Measurements from ENCODE around the gene HS1BP3. TPM values are rescaled to one million over a fixed set of nuclear protein-coding genes. Genes with fewer than 3 reads are reported as not detected.
A peak's percentile ranks its signal among the peaks of the same experiment; 100 is the strongest.

The HS1BP3 gene
- total RNA-seq, 1 experiment from 2014 or later: 19.6 TPM

- no peak overlapping the region for H3K4me3 ChIP-seq (ENCODE audit: low read length)
- no peak overlapping the region for H2AFZ ChIP-seq (ENCODE audit: low read length)
- H3K4me1 ChIP-seq (ENCODE audit: insufficient read depth, low read length): peaks cover 31% of the 10 kb centered on the region
- TF ChIP-seq CTCF (conservative IDR thresholded peaks at IDR 0.05; ENCODE audit: low read depth, low read length) (no peak), EZH2 (IDR thresholded peaks at IDR 0.05; ENCODE audit: low read length, unreplicated experiment) (no peak), EZH2phosphoT487 (IDR thresholded peaks at IDR 0.05; ENCODE audit: borderline replicate concordance, low read length) (no peak)
- no TSS peak for BruUV-seq (replicated peaks)
- no peaks in the 10 kb centered on the region for H3F3A ChIP-seq (ENCODE audit: low read length, unreplicated experiment)
- POLR2A ChIA-PET (ENCODE audit: unreplicated experiment): no interaction called here
- CTCF ChIA-PET: no interaction called here
- H3K79me2 ChIP-seq (ENCODE audit: low read length): no peaks in the 10 kb centered on the region
- H3K4me2 ChIP-seq (ENCODE audit: low read length): no peak overlapping the region
- no peaks in the 10 kb centered on the region for H3K9me3 ChIP-seq (ENCODE audit: low read length)
- no peaks in the 10 kb centered on the region for H3K9me2 ChIP-seq (replicated peaks; ENCODE audit: low read length)
- DNase-seq: peak; percentile 35
- H3K27ac ChIP-seq (ENCODE audit: low read length): no peak overlapping the region
- no peaks in the 10 kb centered on the region for H3K27me3 ChIP-seq (ENCODE audit: low read length)
- no peaks in the 10 kb centered on the region for H4K20me1 ChIP-seq (ENCODE audit: low read length)
- H3K36me3 ChIP-seq (ENCODE audit: low read depth, low read length): no peaks in the 10 kb centered on the region
- H3K9ac ChIP-seq (ENCODE audit: low read length): no peak overlapping the region
- intact Hi-C loops (cut with micrococcal nuclease): no loop called here
- no peak for ATAC-seq
Observed at GRCh38 chr2:20614201-20615067, 36.5 kb downstream of the HS1BP3 start.

- no TSS peak for BruUV-seq (replicated peaks)
- no peak for ATAC-seq
- CTCF ChIA-PET: no interaction called here
- no peaks in the 10 kb centered on the region for H3K27me3 ChIP-seq (ENCODE audit: low read length)
- no peak for DNase-seq
- no peaks in the 10 kb centered on the region for H3K9me3 ChIP-seq (ENCODE audit: low read length)
- no peak for TF ChIP-seq CTCF (conservative IDR thresholded peaks at IDR 0.05; ENCODE audit: low read depth, low read length)
- no peak for TF ChIP-seq EZH2 (IDR thresholded peaks at IDR 0.05; ENCODE audit: low read length, unreplicated experiment)
- TF ChIP-seq EZH2phosphoT487 (IDR thresholded peaks at IDR 0.05; ENCODE audit: borderline replicate concordance, low read length): no peak
- POLR2A ChIA-PET (ENCODE audit: unreplicated experiment): no interaction called here
- intact Hi-C loops (cut with micrococcal nuclease): no loop called here
- H3K9ac ChIP-seq (ENCODE audit: low read length): no peak overlapping the region
- H3K9me2 ChIP-seq (replicated peaks; ENCODE audit: low read length): no peaks in the 10 kb centered on the region
- H3K36me3 ChIP-seq (ENCODE audit: low read depth, low read length): no peaks in the 10 kb centered on the region
- no peaks in the 10 kb centered on the region for H4K20me1 ChIP-seq (ENCODE audit: low read length)
- no peak overlapping the region for H3K4me3 ChIP-seq (ENCODE audit: low read length)
- H3K27ac ChIP-seq (ENCODE audit: low read length): no peak overlapping the region
- H3K79me2 ChIP-seq (ENCODE audit: low read length): no peaks in the 10 kb centered on the region
- H3K4me2 ChIP-seq (ENCODE audit: low read length): no peak overlapping the region
- peaks cover 37% of the 10 kb centered on the region for H3K4me1 ChIP-seq (ENCODE audit: insufficient read depth, low read length)
- H3F3A ChIP-seq (ENCODE audit: low read length, unreplicated experiment): no peaks in the 10 kb centered on the region
- H2AFZ ChIP-seq (ENCODE audit: low read length): no peak overlapping the region
Observed at GRCh38 chr2:20612925-20613916, 37.7 kb downstream of the HS1BP3 start.

Data from PC-3 (cell line).